ENCODE measurements around the gene DCBLD2. TPM values are rescaled to one million over a fixed set of nuclear protein-coding genes. Genes with fewer than 3 reads are reported as not detected.
A peak's percentile ranks its signal among the peaks of the same experiment; 100 is the strongest.

The DCBLD2 gene
- total RNA-seq, 1 donor from 2014 or later = 88.2 TPM

GRCh38 chr3:98797905-98798304 lies 103.6 kb downstream of the DCBLD2 start:
- no peak for DNase-seq (ENCODE audit: low read depth)

GRCh38 chr3:98796334-98796733 lies 105.2 kb downstream of the DCBLD2 start:
- no peak for DNase-seq (ENCODE audit: low read depth)

- DNase-seq (ENCODE audit: low read depth) = no peak
Measured at GRCh38 chr3:98793971-98794370, 107.5 kb downstream of the DCBLD2 start.

GRCh38 chr3:98791341-98792325 lies 109.9 kb downstream of the DCBLD2 start:
- no peak for DNase-seq (ENCODE audit: low read depth)

GRCh38 chr3:98788651-98789050 lies 112.8 kb downstream of the DCBLD2 start:
- no peak for DNase-seq (ENCODE audit: low read depth)

- no peak for DNase-seq (ENCODE audit: low read depth)
Measured at GRCh38 chr3:98787181-98787580, 114.3 kb downstream of the DCBLD2 start.

- no peak for DNase-seq (ENCODE audit: low read depth)
Measured at GRCh38 chr3:98786364-98787006, 115.0 kb downstream of the DCBLD2 start.

- DNase-seq (ENCODE audit: low read depth) = no peak
Measured at GRCh38 chr3:98784666-98785600, 116.6 kb downstream of the DCBLD2 start.

- no peak for DNase-seq (ENCODE audit: low read depth)
Measured at GRCh38 chr3:98784042-98784441, 117.5 kb downstream of the DCBLD2 start.

- no peak for DNase-seq (ENCODE audit: low read depth)
Measured at GRCh38 chr3:98782824-98783500, 118.5 kb downstream of the DCBLD2 start.

- no peak for DNase-seq (ENCODE audit: low read depth)
Measured at GRCh38 chr3:98780343-98780742, 121.2 kb downstream of the DCBLD2 start.

- DNase-seq (ENCODE audit: low read depth) = no peak
Measured at GRCh38 chr3:98779541-98780335, 121.8 kb downstream of the DCBLD2 start.

GRCh38 chr3:98778852-98779413 lies 122.6 kb downstream of the DCBLD2 start:
- DNase-seq (ENCODE audit: low read depth) = peak; percentile 19

GRCh38 chr3:98778383-98778782 lies 123.1 kb downstream of the DCBLD2 start:
- DNase-seq (ENCODE audit: low read depth) = no peak

- peak; percentile 32 for DNase-seq (ENCODE audit: low read depth)
Measured at GRCh38 chr3:98777801-98778220, 123.7 kb downstream of the DCBLD2 start.

GRCh38 chr3:98777286-98777685 lies 124.2 kb downstream of the DCBLD2 start:
- no peak for DNase-seq (ENCODE audit: low read depth)

- no peak for DNase-seq (ENCODE audit: low read depth)
Measured at GRCh38 chr3:98776140-98776493, 125.4 kb downstream of the DCBLD2 start.

GRCh38 chr3:98775459-98776139 lies 125.9 kb downstream of the DCBLD2 start:
- no peak for DNase-seq (ENCODE audit: low read depth)

GRCh38 chr3:98772022-98772421 lies 129.5 kb downstream of the DCBLD2 start:
- no peak for DNase-seq (ENCODE audit: low read depth)

All from myocyte (in vitro differentiated cells).